HCT116 (cell line): Measurements from ENCODE around the gene ITFG1. TPM values are rescaled to one million over a fixed set of nuclear protein-coding genes. Genes with fewer than 3 reads are reported as not detected.
"Not testable (repeated sequence)": the region's sequence is repeated elsewhere in the genome, so short reads cannot be mapped to it uniquely, and the experiment has no call there.

Source experiments
- ATAC-seq: fragments of 200-7000 bp; cut with Tn5 transposase; 2 replicates; pipeline ENCODE4 v1.9.1; 2020; ENCODE audit warnings: mild to moderate bottlenecking, moderate library complexity
- BruUV-seq: library from RNA; stranded (reverse); fragments of 400-500 nt; replicated peaks from 2 replicates; lab custom pipeline; 2021; lab: Mats Ljungman, UMichigan
- CTCF ChIA-PET: fragments of 300-600 bp; sonication (Branson Sonifier 250); formaldehyde crosslinking; loops from one replicate; lab custom pipeline; 2021; ENCODE audit warnings: antibody characterized with exemption; lab: Charles Lee
- POLR2A ChIA-PET: fragments of 300-600, 350-600 bp; sonication (Branson Sonifier 250); formaldehyde crosslinking; loops from one replicate; lab custom pipeline; 2021; ENCODE audit warnings: antibody characterized with exemption; lab: Charles Lee
- RAD21 ChIA-PET, 2 experiments: fragments of 300-600 bp; sonication (Branson Sonifier 250); formaldehyde crosslinking; loops; one replicate each; lab custom pipeline; 2023; ENCODE audit warnings: low total read pairs in 2 of 2; ENCODE audit not compliant: uncharacterized antibody in 2 of 2, unreplicated experiment in 2 of 2, low non-redundant PET in 1 of 2; lab: Charles Lee
- DNase-seq: peaks from one replicate; pipeline ENCODE4 v3.0.0-alpha.2; 2010; ENCODE audit warnings: low read depth, low spot score
- H2AFZ ChIP-seq: fragments of 200-600 bp; shearing (Covaris generic), sonication (generic); 2 replicates; pipeline ENCODE4 v1.6.1; 2017; ENCODE audit warnings: low read depth, mixed run types, mixed read lengths, antibody characterized with exemption, low read length; ENCODE audit not compliant: poor library complexity, severe bottlenecking
- H3K27ac ChIP-seq: 2 replicates; pipeline ENCODE4 v1.5.1; 2012; ENCODE audit warnings: low read depth, low read length
- H3K27me3 ChIP-seq: fragments of 200-600 bp; sonication (generic); 2 replicates; pipeline ENCODE4 v1.6.1; 2016; ENCODE audit warnings: mixed run types, low read length, mixed read lengths; ENCODE audit not compliant: insufficient read depth
- H3K36me3 ChIP-seq, 2 experiments: fragments of 200-500 bp in 1 of 2; fragments of 200-600 bp in 1 of 2; sonication (Bioruptor generic) in 1 of 2; sonication (generic) in 1 of 2; 2 replicates each; pipeline versions ENCODE4 v1.5.1 to v1.6.1; 2014 to 2016; ENCODE audit warnings: low read length in 2 of 2, inconsistent platforms in 1 of 2, mixed read lengths in 1 of 2, mixed run types in 1 of 2; ENCODE audit not compliant: insufficient read depth in 2 of 2, control insufficient read depth in 1 of 2
- H3K4me1 ChIP-seq, 2 experiments: fragments of 200-600 bp in 1 of 2; sonication (generic) in 1 of 2; 2 replicates each; pipeline versions ENCODE4 v1.5.1 to v1.6.1; 2012 to 2017; ENCODE audit warnings: low read length in 2 of 2, inconsistent platforms in 1 of 2, mild to moderate bottlenecking in 1 of 2, mixed read lengths in 1 of 2, mixed run types in 1 of 2, moderate library complexity in 1 of 2; ENCODE audit not compliant: insufficient read depth in 2 of 2, control insufficient read depth in 1 of 2
- H3K4me2 ChIP-seq: fragments of 200-600 bp; sonication (generic); 2 replicates; pipeline ENCODE4 v1.6.1; 2017; ENCODE audit warnings: mixed run types, low read length, mixed read lengths
- H3K4me3 ChIP-seq, 2 experiments: fragments of 200-600 bp in 1 of 2; sonication (generic) in 1 of 2; replicated peaks in 1 of 2; 2 replicates each; pipeline ENCODE4 v1.5.1; 2011 to 2016; ENCODE audit warnings: low read length in 2 of 2, control low read depth in 1 of 2, low read depth in 1 of 2, mild to moderate bottlenecking in 1 of 2, mixed read lengths in 1 of 2, mixed run types in 1 of 2
- H3K79me2 ChIP-seq: fragments of 200-600 bp; sonication (generic); 2 replicates; pipeline ENCODE4 v1.6.1; 2017; ENCODE audit warnings: mild to moderate bottlenecking, mixed run types, low read length, moderate library complexity, mixed read lengths; ENCODE audit not compliant: insufficient read depth
- H3K9ac ChIP-seq: fragments of 200-600 bp; sonication (generic); 2 replicates; pipeline ENCODE4 v1.6.1; 2016; ENCODE audit warnings: low read length, mixed read lengths
- H3K9me2 ChIP-seq: fragments of 200-600 bp; sonication (generic), shearing (Covaris generic); 2 replicates; pipeline ENCODE4 v1.6.1; 2017; ENCODE audit warnings: mixed run types, mild to moderate bottlenecking, moderate library complexity; ENCODE audit not compliant: insufficient read depth
- H3K9me3 ChIP-seq, 2 experiments: fragments of 200-500 bp in 1 of 2; fragments of 200-600 bp in 1 of 2; sonication (Bioruptor generic) in 1 of 2; sonication (generic) in 1 of 2; 2 replicates each; pipeline ENCODE4 v1.6.1; 2014 to 2017; ENCODE audit warnings: low read length in 2 of 2, mixed read lengths in 2 of 2, inconsistent platforms in 1 of 2, low read depth in 1 of 2, mild to moderate bottlenecking in 1 of 2, mixed run types in 1 of 2, moderate library complexity in 1 of 2; ENCODE audit not compliant: control insufficient read depth in 1 of 2, insufficient read depth in 1 of 2
- H4K20me1 ChIP-seq: fragments of 200-600 bp; sonication (generic), shearing (Covaris generic); 2 replicates; pipeline ENCODE4 v1.6.1; 2017; ENCODE audit warnings: mixed run types, mild to moderate bottlenecking, moderate library complexity; ENCODE audit not compliant: insufficient read depth
- CBX3 ChIP-seq: IDR thresholded peaks from 2 replicates; pipeline ENCODE4 v1.6.1; 2012; ENCODE audit warnings: low read depth
- CEBPB ChIP-seq: IDR thresholded peaks from 2 replicates; pipeline ENCODE4 v1.6.1; 2012; ENCODE audit warnings: low read depth
- EZH2 ChIP-seq: fragments of 200-600 bp; sonication (generic); IDR thresholded peaks from 2 replicates; pipeline ENCODE4 v1.6.1; 2017; ENCODE audit warnings: antibody characterized with exemption, mixed run types
- SP1 ChIP-seq: IDR thresholded peaks from 2 replicates; pipeline ENCODE4 v1.6.1; 2012; ENCODE audit warnings: low read depth
- SRF ChIP-seq: IDR thresholded peaks from 2 replicates; pipeline ENCODE4 v1.6.1; 2012; ENCODE audit warnings: low read depth
- TCF7L2 ChIP-seq: IDR thresholded peaks from 2 replicates; pipeline ENCODE4 v1.7.0; 2011; ENCODE audit warnings: borderline replicate concordance, inconsistent platforms; ENCODE audit not compliant: insufficient read depth, insufficient read length; ENCODE audit errors: extremely low read depth
- YY1 ChIP-seq: IDR thresholded peaks from 2 replicates; pipeline ENCODE4 v1.6.1; 2011; ENCODE audit warnings: low read length, low read depth, moderate library complexity, mild to moderate bottlenecking; ENCODE audit not compliant: insufficient replicate concordance; ENCODE audit errors: extremely low read depth
- intact Hi-C: fragments of 100-400 bp; cut with micrococcal nuclease; formaldehyde crosslinking; loops from 2 replicates; pipeline ENCODE4 v1.10.0; 2022
- total RNA-seq: library from RNA; stranded (reverse); gene quantifications from one replicate; pipeline ENCODE4 v1.2.1, GENCODE V29; 2021; ENCODE audit not compliant: unreplicated experiment

ITFG1 gene
- total RNA-seq, 1 experiment from 2014 or later = 24.9 TPM

DNA sequence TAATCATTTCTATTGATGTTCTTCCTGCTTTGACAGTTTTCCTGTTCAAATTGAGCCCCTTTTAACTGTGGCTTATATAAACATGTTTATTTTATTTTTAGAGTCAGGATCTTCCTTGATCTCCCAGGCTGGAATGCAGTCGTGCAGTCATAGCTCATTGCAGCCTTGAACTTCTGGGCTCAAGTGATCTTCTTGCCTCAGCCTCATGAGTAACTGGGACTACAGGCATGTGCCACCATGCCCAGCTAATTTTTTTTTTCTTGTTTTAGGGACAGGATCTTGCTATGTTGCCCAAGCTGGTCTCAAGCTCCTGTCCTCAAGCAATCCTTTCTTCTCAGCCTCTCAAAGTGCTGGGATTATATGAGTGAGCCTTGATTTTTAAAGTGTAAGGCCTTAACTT is 14.9 kb upstream of the ITFG1 start:
- BruUV-seq = no TSS peak
- no peaks in the 10 kb centered on the region for H3K9me2 ChIP-seq
- no peaks in the 10 kb centered on the region for H3K36me3 ChIP-seq
- H3K79me2 ChIP-seq = peaks cover 5% of the 10 kb centered on the region; the same call in 1 of the 2 replicates
- intact Hi-C loops = no loop called here
- H3K4me1 ChIP-seq = no peaks in the 10 kb centered on the region
- RAD21 ChIA-PET = no interaction called here
- CTCF ChIA-PET = no interaction called here
- H2AFZ ChIP-seq = no peak overlapping the region
- H4K20me1 ChIP-seq = no peaks in the 10 kb centered on the region
- H3K27me3 ChIP-seq = no peaks in the 10 kb centered on the region
- no peaks in the 10 kb centered on the region for H3K9me3 ChIP-seq
- H3K9ac ChIP-seq = no peak overlapping the region
- no peak overlapping the region for H3K27ac ChIP-seq
- POLR2A ChIA-PET = no interaction called here
- no peak for ATAC-seq
- H3K4me2 ChIP-seq = no peak overlapping the region
- DNase-seq = no peak
- H3K4me3 ChIP-seq = no peak overlapping the region
- TF ChIP-seq YY1 (no peak), EZH2 (no peak), SP1 (no peak)

DNA sequence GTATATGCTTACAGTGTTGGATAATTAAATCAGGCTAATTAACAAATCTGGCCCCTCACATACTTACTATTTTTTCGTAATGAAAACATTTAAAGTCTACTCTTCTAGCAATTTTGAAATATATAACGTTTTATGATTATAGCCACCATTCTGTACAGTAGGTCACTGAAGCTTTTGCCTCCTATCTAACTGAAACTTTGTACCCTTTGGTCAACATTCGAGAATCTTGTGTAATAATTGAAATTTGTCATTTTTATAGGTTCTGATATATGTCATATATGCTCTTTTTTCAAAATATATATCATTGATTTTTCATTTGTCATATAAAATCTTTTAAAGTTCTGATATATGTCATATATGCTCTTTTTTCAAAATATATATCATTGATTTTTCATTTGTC is 12.9 kb upstream of the ITFG1 start:
- H3K27me3 ChIP-seq = no peaks in the 10 kb centered on the region
- intact Hi-C loops = no loop called here
- ATAC-seq = no peak

DNA sequence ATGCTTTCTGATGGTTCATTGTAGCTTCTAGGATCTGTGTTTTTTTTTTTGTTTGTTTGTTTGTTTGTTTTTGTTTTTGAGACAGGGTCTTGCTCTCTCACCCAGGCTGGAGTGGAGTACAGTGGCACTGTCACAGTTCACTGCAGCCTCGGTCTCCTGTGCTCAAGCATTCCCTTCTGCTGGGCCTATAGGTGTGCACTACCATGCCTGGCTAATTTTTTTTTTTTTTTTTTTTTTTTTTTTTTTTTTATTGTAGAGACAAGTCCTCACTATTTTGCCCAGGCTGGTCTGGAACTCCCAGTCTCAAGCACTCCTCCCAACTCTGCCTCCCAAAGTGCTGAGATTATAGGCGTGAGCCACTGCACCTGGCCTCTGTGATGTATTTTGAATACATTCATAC is 12.1 kb upstream of the ITFG1 start:
- H3K9me3 ChIP-seq, H3K9me2 ChIP-seq, ATAC-seq, H3K36me3 ChIP-seq, intact Hi-C loops, BruUV-seq, H4K20me1 ChIP-seq, H3K9ac ChIP-seq, RAD21 ChIA-PET, CTCF ChIA-PET, H3K27me3 ChIP-seq, H2AFZ ChIP-seq, H3K4me1 ChIP-seq, POLR2A ChIA-PET, H3K4me3 ChIP-seq, H3K4me2 ChIP-seq, DNase-seq, H3K27ac ChIP-seq: not testable (repeated sequence)
- H3K79me2 ChIP-seq = peaks cover 13% of the 10 kb centered on the region

More for the DNA sequence above, 12.9 kb upstream of the ITFG1 start:
- Histone ChIP-seq H3K9me2 (no peaks in the 10 kb centered on the region), H3K27ac (no peak overlapping the region), H3K9ac (no peak overlapping the region), H3K36me3 (no peaks in the 10 kb centered on the region), H3K79me2 (peaks cover 11% of the 10 kb centered on the region), H2AFZ (no peak overlapping the region), H4K20me1 (no peaks in the 10 kb centered on the region), H3K9me3 (no peaks in the 10 kb centered on the region), H3K4me1 (no peaks in the 10 kb centered on the region), H3K4me2 (no peak overlapping the region), H3K4me3 (no peak overlapping the region)
- CTCF ChIA-PET = no interaction called here
- TF ChIP-seq CEBPB (no peak), CBX3 (no peak), TCF7L2 (no peak), SRF (no peak)
- no TSS peak for BruUV-seq
- POLR2A ChIA-PET = no interaction called here
- RAD21 ChIA-PET = interaction anchor here in 1 of 2 experiments (0.6 kb wide), 1 partner anchor 43 kb away, joined by 5 read pairs; no protein-coding TSS in a partner anchor
- no peak for DNase-seq
